HG02973 (cell line): ENCODE data around the gene APBB2.
A peak's percentile ranks its signal among the peaks of the same experiment; 100 is the strongest.

ENCODE experiments used
- ATAC-seq: cut with Tn5 transposase; IDR thresholded peaks from one replicate; pipeline ENCODE4 v1.9.1; 2021; ENCODE audit warnings: moderate library complexity; ENCODE audit not compliant: unreplicated experiment

The APBB2 gene

DNA sequence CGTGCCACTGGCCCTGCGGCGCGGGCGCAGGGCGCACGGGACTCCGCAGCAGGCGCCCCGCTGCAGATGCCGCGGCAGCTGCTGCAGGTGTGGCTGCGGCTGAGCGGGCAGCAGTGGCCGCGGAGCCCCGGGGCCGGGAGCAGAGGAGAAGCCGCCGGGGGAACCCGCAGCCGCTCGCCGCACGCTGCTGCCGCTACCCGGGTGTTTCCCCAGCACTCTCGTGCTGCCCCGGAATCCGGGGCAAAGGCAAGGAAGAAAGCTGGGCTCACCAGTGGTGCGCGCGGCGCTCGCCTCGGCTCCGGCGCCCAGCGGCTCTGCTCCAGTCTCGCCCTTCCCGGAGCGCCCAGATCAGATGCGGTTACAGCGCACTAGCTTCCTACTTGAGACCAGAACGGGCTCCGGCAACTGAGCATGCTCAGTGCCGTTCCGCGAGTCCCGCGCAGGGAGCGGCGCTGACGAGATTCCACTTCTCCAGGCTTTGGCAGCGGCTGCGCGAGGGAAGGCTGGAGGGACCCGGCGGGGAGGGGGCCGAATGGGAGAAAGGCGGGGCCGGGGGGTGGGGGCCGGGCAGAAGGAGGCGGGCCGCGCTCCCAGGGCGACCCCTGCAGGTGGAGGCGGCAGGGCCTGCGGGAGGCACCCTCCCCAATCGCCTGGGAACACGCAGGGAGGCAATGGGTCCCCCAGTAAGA is at the start of gene APBB2:
TSS of gene APBB2 (minus strand) at position 407 of the 689 bp plus-strand sequence. CDS start 181,288 bp downstream, outside the sequence.
- ATAC-seq: peak; percentile 51

DNA sequence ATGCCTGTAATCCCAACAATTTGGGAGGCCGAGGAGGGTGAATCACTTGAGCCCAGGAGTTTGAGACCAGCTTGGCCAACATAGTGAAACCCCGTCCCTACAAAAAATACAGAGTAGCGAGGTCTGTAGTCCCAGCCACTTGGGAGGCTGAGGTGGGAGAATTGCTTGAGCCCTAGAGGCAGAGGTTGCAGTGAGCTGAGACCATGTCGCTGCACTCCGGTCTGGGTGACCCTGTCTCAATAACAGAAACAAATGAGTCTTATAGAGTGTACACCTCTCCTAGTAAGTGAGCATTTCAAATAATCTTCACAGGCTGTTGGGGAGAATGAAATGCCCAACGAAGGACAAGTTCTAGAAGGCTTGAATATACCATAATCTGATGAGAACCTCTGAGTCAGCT is 47.9 kb upstream of the APBB2 start:
- ATAC-seq: no peak

DNA sequence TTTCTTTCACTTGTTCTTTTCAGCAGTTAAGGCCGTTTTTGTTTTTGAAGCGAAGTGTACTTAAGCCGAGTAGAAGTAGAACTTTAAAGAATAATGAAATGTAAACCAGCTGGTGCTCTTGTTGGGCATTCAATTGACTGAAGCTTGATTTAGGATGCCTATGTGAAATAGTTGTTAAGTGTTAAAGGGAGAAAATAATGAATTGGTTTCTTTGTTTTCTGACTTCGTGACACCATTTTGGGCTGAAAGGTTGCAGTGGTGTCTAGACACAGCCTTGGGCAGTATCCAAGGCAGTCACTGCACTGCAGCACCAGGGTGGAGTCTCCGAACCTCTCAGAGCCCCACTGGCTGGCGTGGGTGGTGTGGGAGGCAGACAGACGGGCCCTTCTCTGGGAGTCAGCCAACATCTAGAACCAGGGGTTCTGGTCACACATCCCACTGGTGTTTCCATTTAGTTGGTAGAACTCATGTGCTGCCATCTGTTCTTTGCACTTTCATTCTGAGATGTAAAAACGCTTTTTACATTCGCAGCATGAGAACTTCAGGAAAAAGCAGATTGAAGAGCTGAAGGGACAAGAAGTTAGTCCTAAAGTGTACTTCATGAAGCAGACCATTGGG is 45.9 kb upstream of the APBB2 start:
- no peak for ATAC-seq

DNA sequence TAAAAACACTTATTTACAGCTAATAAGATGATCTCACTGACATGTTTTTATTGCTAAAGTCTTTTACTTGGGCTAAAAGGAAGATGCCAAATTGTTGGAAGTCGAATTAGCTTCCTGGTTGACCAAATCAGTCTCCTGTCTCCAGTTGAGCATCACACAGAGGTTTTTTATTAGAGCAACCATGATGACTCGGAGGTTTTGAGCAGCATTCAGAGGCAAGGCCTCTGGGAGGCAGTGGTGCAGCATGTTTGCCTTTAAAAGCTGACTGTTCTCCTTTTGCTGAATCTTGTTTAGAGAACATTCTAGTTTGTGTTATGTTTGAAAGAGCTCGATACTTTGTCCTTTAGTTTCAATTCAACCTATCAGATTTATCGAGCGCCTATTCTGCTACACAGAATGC is 44.4 kb upstream of the APBB2 start:
- no peak for ATAC-seq

DNA sequence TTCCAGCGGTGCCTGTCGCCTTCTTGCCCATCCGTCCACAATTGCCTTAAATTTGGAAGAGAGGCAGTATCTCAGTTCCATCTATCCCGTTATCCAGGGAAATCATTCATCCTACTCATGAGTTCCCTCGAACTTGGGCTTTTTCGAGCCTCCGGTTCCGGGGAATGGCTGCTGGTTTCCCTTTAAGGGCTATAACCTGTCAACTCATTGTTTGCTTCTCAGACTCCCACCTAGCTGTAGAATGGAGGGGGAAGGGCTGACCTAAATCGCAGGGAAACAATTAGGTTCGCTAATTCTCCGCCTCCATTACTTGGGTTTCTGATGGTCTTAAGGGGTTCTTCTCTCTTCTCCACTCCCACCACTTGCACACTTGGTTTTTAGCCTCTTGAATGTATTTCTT is 43.6 kb upstream of the APBB2 start:
- ATAC-seq: no peak

DNA sequence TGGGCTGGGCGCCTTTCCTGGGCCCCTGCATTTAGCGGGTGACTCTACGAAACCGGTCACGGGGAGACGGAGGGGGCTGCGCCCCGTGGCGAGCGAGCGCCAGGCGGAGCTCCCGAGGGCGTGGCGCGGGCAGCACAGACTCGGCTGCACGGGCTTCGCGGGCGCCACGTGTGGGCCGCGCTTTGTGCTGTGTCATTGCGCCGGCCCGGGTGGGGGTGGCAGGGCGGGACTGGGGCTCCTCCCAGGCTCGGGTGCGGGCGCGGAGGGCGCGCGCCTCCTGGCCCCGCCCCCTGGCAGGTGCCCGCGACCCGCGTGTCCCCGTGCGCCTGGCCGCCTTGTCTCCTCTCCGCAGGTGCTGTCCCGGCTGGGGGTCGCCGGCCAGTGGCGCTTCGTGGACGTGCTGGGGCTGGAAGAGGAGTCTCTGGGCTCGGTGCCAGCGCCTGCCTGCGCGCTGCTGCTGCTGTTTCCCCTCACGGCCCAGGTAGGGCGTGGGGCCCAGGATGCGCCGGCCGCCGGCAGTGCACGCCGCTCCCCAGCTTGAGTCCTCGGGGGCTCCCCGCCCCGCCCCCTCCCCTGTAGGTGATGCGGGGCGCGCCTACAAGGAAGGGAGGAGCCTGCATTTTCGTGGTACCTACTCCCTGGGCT is 43.0 kb upstream of the APBB2 start:
- peak; percentile 58 for ATAC-seq

DNA sequence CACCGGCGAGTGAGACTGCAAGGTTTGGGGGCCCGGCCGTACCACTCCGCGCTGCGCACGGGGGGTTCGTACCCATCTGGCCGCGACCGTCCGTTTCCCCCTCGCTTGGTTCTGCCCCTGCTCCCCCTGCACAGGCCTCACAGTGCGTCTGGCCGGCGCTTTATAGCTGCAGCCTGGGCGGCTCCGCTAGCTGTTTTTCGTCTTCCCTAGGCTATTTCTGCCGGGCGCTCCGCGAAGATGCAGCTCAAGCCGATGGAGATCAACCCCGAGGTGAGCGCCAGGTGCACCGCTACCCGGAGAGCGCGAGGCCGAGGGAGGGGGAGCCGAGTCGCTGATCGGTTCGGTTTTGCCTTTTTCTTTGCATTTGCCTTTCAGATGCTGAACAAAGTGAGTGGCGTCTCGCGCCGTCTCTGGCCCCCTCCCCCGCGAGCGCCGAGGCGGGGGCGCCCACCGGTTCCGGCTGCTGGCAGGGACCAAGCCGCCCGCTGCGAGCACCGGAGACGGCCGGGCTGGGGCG is 42.5 kb upstream of the APBB2 start, which contains the start of gene UCHL1:
TSS of gene UCHL1 (plus strand) at position 189 of the 517 bp plus-strand sequence. CDS start at position 238, 49 bp downstream.
- peak; percentile 39 for ATAC-seq

DNA sequence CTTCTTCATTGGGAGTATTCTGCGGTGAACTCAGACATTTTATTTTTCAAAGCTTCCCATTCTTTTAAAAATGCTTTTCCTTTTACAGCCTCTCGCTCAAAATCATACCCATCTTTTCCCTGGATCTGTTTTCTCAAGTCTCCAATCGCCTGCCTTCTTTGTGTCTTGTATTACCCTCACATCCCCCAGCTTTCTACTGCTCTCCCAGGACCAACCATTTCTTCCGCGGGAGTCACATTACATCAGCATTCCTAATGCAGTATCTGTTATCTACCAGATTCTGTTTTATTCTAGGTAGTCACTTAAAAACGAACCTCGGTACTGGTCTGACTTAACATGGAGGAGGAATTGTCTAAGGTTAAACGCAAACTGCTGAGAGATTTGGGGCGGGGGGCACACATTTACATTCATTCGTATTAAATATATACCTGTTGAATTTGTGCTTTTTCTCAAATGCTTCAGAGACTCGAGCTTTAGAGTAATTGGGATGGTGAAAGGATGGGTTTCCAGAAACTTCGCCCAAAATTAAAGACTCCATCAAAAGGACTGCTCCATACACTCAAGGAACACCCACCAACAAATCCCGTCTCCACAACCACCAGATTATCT is 41.9 kb upstream of the APBB2 start:
- no peak for ATAC-seq

DNA sequence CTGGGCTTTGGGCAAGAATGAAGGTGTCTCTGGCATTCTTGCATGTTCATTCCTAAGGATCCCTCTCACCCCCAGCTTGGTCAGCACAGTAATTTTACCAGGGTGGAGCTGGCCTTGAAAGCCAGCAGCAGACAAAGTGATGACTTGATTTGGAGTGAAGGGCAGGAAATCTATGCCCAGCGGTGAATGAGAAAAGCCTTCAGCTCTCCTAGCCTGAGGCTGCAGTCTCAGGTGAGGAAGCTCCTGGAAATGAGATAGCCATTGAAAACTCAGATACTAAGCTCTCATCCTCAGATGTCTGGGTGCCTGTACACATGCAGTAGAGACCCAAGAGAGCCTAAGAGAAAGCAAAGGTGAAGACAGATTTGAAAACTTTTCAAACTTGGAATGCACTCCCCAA is 31.6 kb upstream of the APBB2 start:
- no peak for ATAC-seq

DNA sequence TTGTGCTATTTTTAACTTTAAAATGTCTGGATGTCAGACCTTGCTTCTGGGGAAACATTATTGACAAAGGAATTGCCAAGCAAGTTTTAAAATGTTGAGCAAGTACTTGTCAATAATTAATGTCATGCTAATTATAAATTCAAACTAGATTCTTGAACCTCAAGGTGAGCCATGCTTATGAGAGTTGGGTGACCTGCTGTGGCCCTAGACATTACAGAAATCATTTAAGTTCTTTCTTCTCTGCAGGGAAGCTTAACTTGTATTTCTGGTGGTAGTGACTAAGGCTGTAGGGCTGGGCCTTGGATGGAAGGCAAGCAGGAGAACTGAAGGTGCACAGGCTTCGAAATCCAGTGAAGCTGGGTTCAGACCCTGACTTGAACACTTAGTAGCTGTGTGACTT is 27.6 kb upstream of the APBB2 start:
- no peak for ATAC-seq

DNA sequence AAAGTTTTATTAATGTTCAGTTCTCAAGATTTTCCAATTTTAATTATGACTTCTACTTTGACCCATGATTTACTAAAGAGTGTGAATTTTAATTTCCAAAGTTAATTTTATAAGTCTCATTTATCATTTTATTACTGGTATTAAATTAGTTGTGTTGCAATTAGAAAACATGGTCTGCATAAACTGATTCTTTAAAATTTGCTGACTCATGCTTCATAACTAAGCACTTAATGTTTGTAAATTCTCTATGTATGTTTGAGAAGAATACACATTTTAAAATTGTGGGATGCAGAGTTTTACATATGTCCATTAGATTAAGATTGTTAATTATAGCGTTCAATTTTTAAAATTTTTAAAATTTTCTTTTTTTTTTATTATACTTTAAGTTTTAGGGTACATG is 22.2 kb upstream of the APBB2 start:
- no peak for ATAC-seq

DNA sequence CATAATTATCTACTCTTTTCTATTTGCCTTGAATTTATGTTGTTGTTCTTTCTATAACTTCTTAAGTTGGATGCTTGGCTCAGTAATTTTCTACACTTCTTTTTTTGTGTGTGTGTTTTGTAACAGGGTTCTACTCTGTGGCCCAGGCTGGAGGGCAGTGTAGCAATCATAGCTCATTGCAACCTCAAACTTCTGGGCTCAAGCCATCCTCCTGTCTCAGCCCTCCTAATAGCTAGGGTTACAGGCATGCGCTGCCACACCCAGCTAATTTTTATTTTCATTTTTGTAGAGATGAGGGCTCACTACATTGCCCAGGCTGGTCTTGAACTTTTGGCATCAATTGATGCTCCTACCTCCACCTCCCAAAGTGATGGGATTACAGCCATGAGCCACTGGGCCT is 21.7 kb upstream of the APBB2 start:
- ATAC-seq: no peak

DNA sequence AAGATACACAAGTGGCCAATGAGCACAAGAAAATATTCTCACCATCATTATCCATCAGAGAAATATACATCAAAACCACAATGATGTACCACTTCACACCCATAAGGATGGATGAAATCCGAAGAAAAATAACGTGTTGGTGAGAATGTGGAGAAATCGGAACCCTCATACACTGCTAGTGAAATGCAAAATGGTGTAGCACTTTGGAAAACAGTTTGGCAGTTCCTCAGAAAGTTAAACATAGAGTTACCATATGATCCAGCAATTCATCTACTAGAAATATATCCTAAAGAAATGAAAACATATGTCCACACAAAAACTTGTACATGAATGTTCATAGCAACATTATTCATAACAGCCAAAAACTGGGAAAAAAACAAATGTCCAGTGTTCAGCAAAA is 18.5 kb upstream of the APBB2 start:
- no peak for ATAC-seq

DNA sequence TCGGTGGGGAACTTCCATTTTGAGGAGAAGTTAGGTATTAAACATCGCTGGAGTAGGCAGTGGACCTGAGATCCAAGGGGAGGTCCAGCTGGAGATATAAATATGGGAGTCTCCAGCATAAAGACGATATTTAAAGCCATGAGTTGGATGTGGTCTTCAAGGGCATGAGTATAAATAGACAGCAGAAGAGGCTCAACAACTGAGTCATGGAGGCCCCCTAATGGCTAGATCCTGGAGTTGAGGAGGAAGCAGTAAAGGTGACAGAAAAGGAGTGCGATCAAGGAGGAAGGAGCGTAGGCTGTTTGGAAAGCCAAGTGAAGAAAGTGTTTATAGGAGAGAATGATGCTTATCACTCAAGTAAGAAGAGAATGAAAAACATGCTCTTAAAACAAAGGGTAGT is 18.1 kb upstream of the APBB2 start:
- no peak for ATAC-seq

DNA sequence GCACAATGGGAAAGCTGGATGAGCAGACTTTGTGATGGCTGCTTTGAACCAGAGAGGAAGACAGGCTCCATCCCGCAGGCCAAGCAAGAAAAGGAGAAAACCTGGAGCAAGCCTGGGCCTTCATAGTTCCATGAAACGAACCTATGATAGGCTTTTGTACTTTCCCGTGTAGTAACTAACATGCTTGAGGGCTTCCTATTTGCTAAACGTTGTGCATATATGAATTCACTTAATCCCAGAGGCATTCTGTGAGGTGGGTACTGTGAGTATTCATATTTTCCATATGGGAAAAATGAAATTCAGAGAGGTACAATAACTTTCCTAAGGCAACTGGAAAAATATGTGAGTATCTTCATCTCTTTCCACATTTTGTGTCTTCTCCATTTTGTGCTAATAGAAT is 13.6 kb upstream of the APBB2 start:
- no peak for ATAC-seq

DNA sequence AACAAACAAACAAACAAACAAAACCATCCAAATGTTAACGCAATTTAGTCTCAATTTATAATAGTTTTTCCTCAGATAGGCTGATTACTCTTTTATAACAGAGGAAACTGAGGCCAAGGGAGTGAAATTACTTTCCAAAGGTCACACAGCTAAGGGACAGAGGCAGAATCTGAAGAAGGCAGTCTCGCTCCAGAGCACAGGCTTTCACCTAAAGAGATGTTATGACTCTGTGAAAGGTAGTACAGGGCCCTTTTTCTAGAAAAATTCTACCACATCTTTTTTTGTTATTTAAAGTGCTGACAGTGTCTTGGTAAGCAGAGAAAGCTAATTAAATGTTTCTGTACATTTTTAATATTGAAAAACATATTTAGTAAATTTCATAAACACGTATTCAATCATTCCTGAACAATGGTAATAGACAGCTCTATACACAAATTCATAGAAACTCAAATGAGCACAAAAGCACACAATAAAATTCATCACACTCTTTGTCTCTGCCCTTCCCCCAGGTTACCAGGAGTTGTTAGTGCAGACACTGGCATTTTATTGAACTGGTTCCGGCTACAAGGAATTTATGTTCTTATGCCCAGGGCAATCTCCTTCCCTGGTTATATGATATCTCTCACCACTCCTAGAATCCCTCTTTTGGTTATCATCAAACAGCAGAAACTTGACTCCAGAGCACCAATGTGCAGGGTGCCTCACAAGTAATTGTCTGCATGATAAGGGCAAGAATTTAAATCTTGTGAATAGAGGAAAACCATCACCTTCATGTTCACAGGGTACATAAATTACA is 7.7 kb upstream of the APBB2 start:
- no peak for ATAC-seq

DNA sequence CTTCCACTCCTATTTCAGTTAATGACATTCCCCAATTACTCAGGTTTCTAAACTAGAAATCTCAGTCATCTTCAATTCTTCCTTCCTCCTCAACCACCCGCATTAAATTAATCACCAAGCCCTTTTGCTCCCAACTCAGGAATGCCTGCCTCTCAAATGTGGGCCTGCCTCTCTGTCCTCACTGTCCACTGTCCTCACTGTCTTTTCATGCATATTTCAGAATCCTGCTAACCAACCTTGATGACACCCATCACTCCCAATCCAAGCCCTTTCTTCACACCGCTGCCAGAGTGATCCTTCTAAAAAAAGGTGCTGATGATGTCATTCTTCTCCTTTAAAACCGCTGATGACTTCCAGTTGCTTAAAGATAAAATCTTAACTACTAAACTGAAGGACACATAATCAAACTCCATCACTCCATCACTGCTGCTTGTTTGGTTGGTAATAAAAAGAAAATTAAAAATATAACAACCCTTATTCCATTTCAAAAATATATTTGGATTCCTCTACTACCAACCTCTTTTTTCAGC is 5.1 kb upstream of the APBB2 start:
- no peak for ATAC-seq

DNA sequence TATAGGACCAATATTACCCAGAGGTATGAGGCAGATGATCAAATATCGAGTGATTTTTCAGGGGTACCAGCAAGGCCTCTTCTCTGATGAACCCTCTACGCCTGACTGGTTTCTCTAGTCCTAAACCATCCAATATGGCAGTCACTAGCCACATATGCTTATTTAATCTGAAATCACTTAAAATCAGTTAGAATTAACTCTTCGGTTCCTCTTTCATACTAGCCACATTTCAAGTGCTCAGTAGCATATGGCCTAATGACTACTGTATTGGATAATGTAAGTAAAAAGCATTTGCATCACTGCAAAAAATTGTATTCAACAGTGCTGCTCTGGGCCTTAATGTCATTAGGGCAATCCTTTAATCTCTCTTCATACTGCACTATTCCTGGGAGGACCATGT is 4.4 kb upstream of the APBB2 start:
- ATAC-seq: no peak

DNA sequence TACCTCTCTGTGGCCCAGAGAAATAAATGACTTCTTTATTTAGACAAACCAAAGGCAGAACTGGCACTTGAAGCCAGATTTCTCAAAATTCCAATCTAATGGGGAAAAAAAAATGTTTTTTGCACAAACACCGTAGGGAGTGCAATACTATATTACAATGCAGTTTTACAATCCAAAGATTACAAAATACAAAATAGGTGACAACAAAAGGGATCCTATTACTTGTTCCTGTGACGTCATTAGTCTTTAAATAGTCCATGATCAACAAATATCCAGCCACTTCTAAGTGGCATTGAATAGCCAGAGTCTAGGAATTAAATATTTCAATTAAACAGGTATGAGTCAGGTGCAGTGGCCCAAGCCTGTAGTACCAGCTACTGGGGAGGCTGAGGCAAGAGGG is 3.0 kb upstream of the APBB2 start:
- ATAC-seq: no peak

DNA sequence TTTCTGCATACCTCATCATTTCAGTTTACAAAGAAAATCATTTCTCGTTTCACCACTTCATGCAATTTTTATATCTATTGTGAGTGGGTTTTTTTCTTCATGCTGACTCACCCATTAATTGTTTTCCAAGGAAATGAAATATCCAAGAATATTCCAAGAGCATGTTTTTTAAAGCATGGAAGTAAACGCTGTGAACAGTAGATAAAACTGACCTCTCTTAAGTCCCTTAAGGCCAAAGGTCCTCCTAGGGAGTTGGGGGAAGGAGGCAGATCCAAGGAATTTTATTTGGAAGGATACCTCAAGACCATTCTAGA is 2.6 kb upstream of the APBB2 start:
- ATAC-seq: no peak
